Breast epithelium (tissue), 3 donors: ENCODE measurements around the gene TCEAL4.

Experiments
- CTCF ChIP-seq, 3 donors: fragments of 450-650 bp; IDR thresholded peaks; one replicate each; pipeline ENCODE4 v1.5.1; 2016 to 2017; ENCODE audit warnings: antibody characterized with exemption in 3 of 3, mild to moderate bottlenecking in 3 of 3, moderate library complexity in 3 of 3
- POLR2A ChIP-seq: fragments of 450-650 bp; IDR thresholded peaks from one replicate; pipeline ENCODE4 v1.6.1; 2016; ENCODE audit warnings: antibody characterized with exemption, mild to moderate bottlenecking, moderate library complexity
- POLR2AphosphoS5 ChIP-seq, 3 donors: sonication (generic); formaldehyde crosslinking; IDR thresholded peaks; one replicate each; pipeline ENCODE4 v1.6.1; 2017; ENCODE audit warnings: antibody characterized with exemption in 3 of 3

- TF ChIP-seq CTCF (IDR thresholded peaks at IDR 0.05) (no peak), POLR2AphosphoS5 (IDR thresholded peaks at IDR 0.05) (no peak), POLR2A (no peak)
Observed at GRCh38 chrX:103614999-103615398, 29.7 kb downstream of the TCEAL4 start.
